SK-N-SH (cell line): Measurements from ENCODE around the gene FBLIM1. TPM values are rescaled to one million over a fixed set of nuclear protein-coding genes. Genes with fewer than 3 reads are reported as not detected.

Experiments used
- CTCF ChIA-PET: fragments of 300-600, 350-600 bp; formaldehyde crosslinking; extraction: SDS; loops from one replicate; lab custom pipeline; 2021; lab: Yijun Ruan, JAX
- POLR2A ChIA-PET: fragments of 350-600 bp; sonication (Branson Sonifier 250); formaldehyde crosslinking; extraction: SDS; loops from one replicate; lab custom pipeline; 2020; ENCODE audit warnings: antibody characterized with exemption, inconsistent platforms; lab: Yijun Ruan, JAX
- DNase-seq: peaks from one replicate; pipeline ENCODE4 v3.0.0; 2012
- H2AFZ ChIP-seq: fragments of 200-600 bp; sonication (generic); 2 replicates; pipeline ENCODE4 v1.8.1; 2016; ENCODE audit warnings: antibody characterized with exemption, mild to moderate bottlenecking, low read depth
- H3F3A ChIP-seq: fragments of 200-600 bp; sonication (generic); replicated peaks from 2 replicates; pipeline ENCODE3; 2016; ENCODE audit warnings: antibody characterized with exemption, mild to moderate bottlenecking; ENCODE audit not compliant: insufficient read depth
- H3K27ac ChIP-seq, 2 experiments: fragments of 200-500 bp in 1 of 2; fragments of 200-600 bp in 1 of 2; sonication (Bioruptor generic) in 1 of 2; sonication (generic), shearing (Covaris generic) in 1 of 2; 2 replicates each; pipeline versions ENCODE4 v1.5.1 to v1.6.1; 2014 to 2016; ENCODE audit warnings: low read depth in 2 of 2, inconsistent platforms in 1 of 2, low read length in 1 of 2, mild to moderate bottlenecking in 1 of 2, mixed read lengths in 1 of 2
- H3K27me3 ChIP-seq: fragments of 200-600 bp; sonication (generic), shearing (Covaris generic); 2 replicates; pipeline ENCODE4 v1.6.1; 2016; ENCODE audit warnings: mixed run types; ENCODE audit not compliant: insufficient read depth
- H3K36me3 ChIP-seq, 2 experiments: fragments of 200-500 bp in 1 of 2; fragments of 200-600 bp in 1 of 2; sonication (Bioruptor generic) in 1 of 2; sonication (generic) in 1 of 2; replicated peaks in 1 of 2; 2 replicates each; pipeline versions ENCODE3 to v1.5.1; 2014 to 2016; ENCODE audit warnings: low read length in 1 of 2, mild to moderate bottlenecking in 1 of 2; ENCODE audit not compliant: insufficient read depth in 2 of 2, control insufficient read depth in 1 of 2
- H3K4me1 ChIP-seq, 2 experiments: fragments of 200-500 bp in 1 of 2; fragments of 200-600 bp in 1 of 2; sonication (Bioruptor generic) in 1 of 2; sonication (generic), shearing (Covaris generic) in 1 of 2; 2 replicates each; pipeline versions ENCODE4 v1.5.1 to v1.6.1; 2014 to 2016; ENCODE audit warnings: low read depth in 1 of 2, low read length in 1 of 2, mixed run types in 1 of 2; ENCODE audit not compliant: insufficient read depth in 2 of 2, control insufficient read depth in 1 of 2
- H3K4me2 ChIP-seq: fragments of 200-600 bp; sonication (generic), shearing (Covaris generic); 2 replicates; pipeline ENCODE4 v1.6.1; 2017; ENCODE audit warnings: mixed run types
- H3K4me3 ChIP-seq, 2 experiments: fragments of 200-500 bp in 1 of 2; fragments of 200-600 bp in 1 of 2; sonication (Bioruptor generic) in 1 of 2; sonication (generic), shearing (Covaris generic) in 1 of 2; 2 replicates each; pipeline versions ENCODE4 v1.5.1 to v1.8.1; 2014 to 2016; ENCODE audit warnings: low read depth in 2 of 2, inconsistent platforms in 1 of 2, low read length in 1 of 2, mild to moderate bottlenecking in 1 of 2, mixed read lengths in 1 of 2, moderate library complexity in 1 of 2
- H3K79me2 ChIP-seq: fragments of 200-600 bp; sonication (generic); 2 replicates; pipeline ENCODE4 v1.8.1; 2017; ENCODE audit warnings: mild to moderate bottlenecking; ENCODE audit not compliant: insufficient read depth
- H3K9ac ChIP-seq: fragments of 200-600 bp; sonication (generic); 2 replicates; pipeline ENCODE4 v1.6.1; 2017; ENCODE audit warnings: mixed run types
- H3K9me2 ChIP-seq: fragments of 200-600 bp; sonication (generic); 2 replicates; pipeline ENCODE4 v1.6.1; 2017; ENCODE audit warnings: mixed run types
- H3K9me3 ChIP-seq: fragments of 200-600 bp; sonication (generic); 2 replicates; pipeline ENCODE4 v1.6.1; 2017; ENCODE audit warnings: mixed run types, mild to moderate bottlenecking, moderate library complexity
- H4K20me1 ChIP-seq: fragments of 200-600 bp; sonication (generic); 2 replicates; pipeline ENCODE4 v1.6.1; 2017; ENCODE audit warnings: mild to moderate bottlenecking, mixed run types; ENCODE audit not compliant: insufficient read depth
- CHD2 ChIP-seq: fragments of 150-350 bp; IDR thresholded peaks from 2 replicates; pipeline ENCODE4 v1.6.1; 2018; ENCODE audit warnings: low read length; ENCODE audit not compliant: partially characterized antibody
- EP300 ChIP-seq, 2 experiments: IDR thresholded peaks; 2 replicates each; pipeline versions ENCODE4 v1.4.0 to v1.6.1; 2012; ENCODE audit warnings: borderline replicate concordance in 1 of 2, low read depth in 1 of 2, low read length in 1 of 2
- GATA2 ChIP-seq: sonication (generic); formaldehyde crosslinking; IDR thresholded peaks from 2 replicates; pipeline ENCODE4 v1.5.0; 2020; ENCODE audit warnings: mild to moderate bottlenecking, missing genetic modification reagents
- JUND ChIP-seq: IDR thresholded peaks from 2 replicates; pipeline ENCODE4 v1.4.0; 2012
- MXI1 ChIP-seq: IDR thresholded peaks from 2 replicates; pipeline ENCODE4 v1.6.1; 2012; ENCODE audit warnings: mild to moderate bottlenecking, low read depth, low read length, improper control_type of control experiment
- NRF1 ChIP-seq: IDR thresholded peaks from 2 replicates; pipeline ENCODE4 v1.6.1; 2012; ENCODE audit warnings: low read depth, mild to moderate bottlenecking, low read length
- POLR2AphosphoS5 ChIP-seq: IDR thresholded peaks from 2 replicates; pipeline ENCODE4 v1.6.1; 2012; ENCODE audit warnings: low read depth, low read length
- RFX5 ChIP-seq: IDR thresholded peaks from 2 replicates; pipeline ENCODE4 v1.6.1; 2012; ENCODE audit warnings: mild to moderate bottlenecking, improper control_type of control experiment, low read length
- SIN3A ChIP-seq: IDR thresholded peaks from 2 replicates; pipeline ENCODE4 v1.6.1; 2012; ENCODE audit warnings: low read depth, mild to moderate bottlenecking, low read length, moderate library complexity, borderline replicate concordance
- SMC3 ChIP-seq: IDR thresholded peaks from 2 replicates; pipeline ENCODE4 v1.6.1; 2012; ENCODE audit warnings: low read depth, low read length, improper control_type of control experiment
- TCF12 ChIP-seq: IDR thresholded peaks from 2 replicates; pipeline ENCODE4 v1.4.0; 2012
- TEAD4 ChIP-seq: IDR thresholded peaks from 2 replicates; pipeline ENCODE4 v1.4.0; 2012; ENCODE audit warnings: mild to moderate bottlenecking, borderline replicate concordance; ENCODE audit not compliant: insufficient read depth
- YY1 ChIP-seq: IDR thresholded peaks from 2 replicates; pipeline ENCODE4 v1.4.0; 2012; ENCODE audit warnings: low read depth, mild to moderate bottlenecking
- WGBS: methylation state at CpG from one replicate; pipeline ENCODE4 v1.1.6; 2017; ENCODE audit warnings: low lambda C conversion rate; 5-methylcytosine and 5-hydroxymethylcytosine counted together
- polyA plus RNA-seq, 3 experiments: library from polyadenylated mRNA; depleted of rRNA; stranded (reverse); fragments of >200 nt; gene quantifications; 2 replicates each; pipeline ENCODE4 v1.2.3, GENCODE V29; 2012
- TF ChIP-seq, protein P1 (sequence below): IDR thresholded peaks from 2 replicates; pipeline ENCODE4 v1.4.0; 2012; ENCODE audit warnings: low read depth
- TF ChIP-seq, protein P2 (sequence below): fragments of 150-350 bp; IDR thresholded peaks from 2 replicates; pipeline ENCODE4 v1.6.1; 2016; ENCODE audit warnings: mild to moderate bottlenecking, low read depth, low read length
- TF ChIP-seq, protein P3 (sequence below): IDR thresholded peaks from 2 replicates; pipeline ENCODE4 v1.4.0; 2012; ENCODE audit warnings: low read depth, borderline replicate concordance
- TF ChIP-seq, protein P4 (sequence below): IDR thresholded peaks from 2 replicates; pipeline ENCODE4; 2012

FBLIM1 gene
- polyA plus RNA-seq, 1 of the 3 experiments (the other 2 are of a cell fraction), result 89.8 TPM

DNA sequence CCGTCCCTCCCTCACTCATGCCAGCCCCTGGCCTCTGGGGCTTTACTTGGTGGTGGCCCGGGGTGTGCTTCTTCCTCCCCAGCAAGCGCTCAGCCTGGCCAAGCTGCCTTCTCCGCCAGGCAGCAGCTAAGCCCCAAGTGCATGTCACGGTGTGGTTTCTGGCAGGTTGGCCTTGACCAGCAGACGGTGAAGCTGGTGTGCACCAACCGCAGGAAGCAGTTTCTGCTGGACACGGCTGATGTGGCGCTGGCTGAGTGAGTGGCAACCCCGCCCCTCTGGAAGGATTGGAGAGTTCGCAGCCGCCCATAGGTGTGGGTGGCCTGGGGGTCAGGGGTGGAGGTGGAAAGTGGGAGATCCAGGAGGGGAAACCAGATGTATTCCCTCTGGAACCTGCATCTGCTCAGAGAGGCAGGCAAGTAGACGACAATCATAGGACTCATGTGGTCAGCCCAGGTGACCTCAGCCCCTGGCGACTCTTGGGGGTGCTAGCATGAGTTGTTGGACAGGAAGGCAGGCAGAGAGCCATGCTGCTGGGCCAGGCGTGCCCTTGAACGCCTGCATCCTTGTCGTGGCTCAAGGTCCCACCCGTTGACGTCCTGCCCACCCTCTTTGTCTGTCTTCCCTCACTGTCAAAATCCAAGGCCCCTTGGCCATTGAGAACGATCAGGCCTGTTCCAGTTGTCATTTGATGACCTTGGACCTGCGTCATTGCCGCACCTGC lies 29.5 kb upstream of the FBLIM1 start:
- no peaks in the 10 kb centered on the region for H3K79me2 ChIP-seq
- H3K4me2 ChIP-seq, result no peak overlapping the region
- TF ChIP-seq CHD2 (no peak), RFX5 (no peak)
- TF ChIP-seq, protein P1, sequence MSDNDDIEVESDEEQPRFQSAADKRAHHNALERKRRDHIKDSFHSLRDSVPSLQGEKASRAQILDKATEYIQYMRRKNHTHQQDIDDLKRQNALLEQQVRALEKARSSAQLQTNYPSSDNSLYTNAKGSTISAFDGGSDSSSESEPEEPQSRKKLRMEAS, result no peak
- 90% methylated on average over 11 of the region's 22 CpGs for WGBS
- no peak overlapping the region for H3K9ac ChIP-seq
- DNase-seq, result no peak
- H3K27me3 ChIP-seq, result no peaks in the 10 kb centered on the region
- no peaks in the 10 kb centered on the region for H3K4me1 ChIP-seq
- POLR2A ChIA-PET, result no interaction called here
- H3K9me2 ChIP-seq, result no peaks in the 10 kb centered on the region
- no peaks in the 10 kb centered on the region for H3F3A ChIP-seq
- peaks cover 0 to 81% of the 10 kb centered on the region in 2 experiments for H3K36me3 ChIP-seq
- no peak overlapping the region for H3K4me3 ChIP-seq
- CTCF ChIA-PET, result no interaction called here
- H3K9me3 ChIP-seq, result no peaks in the 10 kb centered on the region
- no peaks in the 10 kb centered on the region for H4K20me1 ChIP-seq
- no peak overlapping the region for H2AFZ ChIP-seq
- H3K27ac ChIP-seq, result no peak overlapping the region

DNA sequence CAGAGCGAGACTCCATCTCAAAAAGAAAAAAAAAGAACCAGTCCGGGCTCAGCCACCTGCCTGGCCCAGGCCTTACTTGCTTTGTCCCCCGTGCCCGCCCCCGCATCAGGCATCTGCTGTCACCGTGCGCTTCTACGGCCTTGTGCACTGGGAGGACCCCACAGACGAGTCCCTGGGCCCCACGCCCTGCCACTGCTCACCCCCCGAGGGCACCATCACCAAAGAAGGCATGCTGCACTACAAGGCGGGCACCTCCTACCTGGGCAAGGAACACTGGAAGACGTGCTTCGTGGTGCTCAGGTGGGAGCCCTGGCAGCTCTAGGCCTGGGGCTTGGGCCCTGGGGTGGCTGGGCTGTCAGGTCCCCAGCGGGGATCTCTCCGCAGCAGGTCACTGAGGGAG lies 28.2 kb upstream of the FBLIM1 start:
- Histone ChIP-seq H3K4me2 (no peak overlapping the region), H3K36me3 (peaks cover 0 to 82% of the 10 kb centered on the region in 2 experiments), H3K27me3 (no peaks in the 10 kb centered on the region), H4K20me1 (no peaks in the 10 kb centered on the region), H3K9ac (no peak overlapping the region), H3K4me3 (no peak overlapping the region), H3K4me1 (peaks cover 0 to 7% of the 10 kb centered on the region in 2 experiments; a peak in 1 of 4 replicates), H3K27ac (no peak overlapping the region), H3K79me2 (no peaks in the 10 kb centered on the region), H3K9me2 (no peaks in the 10 kb centered on the region), H2AFZ (no peak overlapping the region), H3K9me3 (no peaks in the 10 kb centered on the region), H3F3A (no peaks in the 10 kb centered on the region)
- no peak for DNase-seq
- CTCF ChIA-PET, result no interaction called here
- POLR2A ChIA-PET, result no interaction called here
- WGBS, result 100% methylated on average over 6 of the region's 16 CpGs
- TF ChIP-seq CHD2 (no peak), GATA2 (CRISPR knock-in tag) (no peak), NRF1 (no peak), YY1 (no peak), TEAD4 (no peak), POLR2AphosphoS5 (no peak), TCF12 (no peak), SIN3A (no peak), EP300 (IDR thresholded peaks at IDR 0.05; ENCODE audit: borderline replicate concordance in 1 of 2, low read depth in 1 of 2, low read length in 1 of 2) (no peak), SMC3 (no peak), MXI1 (no peak), JUND (no peak)
- TF ChIP-seq, protein P2, sequence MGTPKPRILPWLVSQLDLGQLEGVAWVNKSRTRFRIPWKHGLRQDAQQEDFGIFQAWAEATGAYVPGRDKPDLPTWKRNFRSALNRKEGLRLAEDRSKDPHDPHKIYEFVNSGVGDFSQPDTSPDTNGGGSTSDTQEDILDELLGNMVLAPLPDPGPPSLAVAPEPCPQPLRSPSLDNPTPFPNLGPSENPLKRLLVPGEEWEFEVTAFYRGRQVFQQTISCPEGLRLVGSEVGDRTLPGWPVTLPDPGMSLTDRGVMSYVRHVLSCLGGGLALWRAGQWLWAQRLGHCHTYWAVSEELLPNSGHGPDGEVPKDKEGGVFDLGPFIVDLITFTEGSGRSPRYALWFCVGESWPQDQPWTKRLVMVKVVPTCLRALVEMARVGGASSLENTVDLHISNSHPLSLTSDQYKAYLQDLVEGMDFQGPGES, result no peak
- TF ChIP-seq, protein P1, result no peak
- TF ChIP-seq, protein P3, sequence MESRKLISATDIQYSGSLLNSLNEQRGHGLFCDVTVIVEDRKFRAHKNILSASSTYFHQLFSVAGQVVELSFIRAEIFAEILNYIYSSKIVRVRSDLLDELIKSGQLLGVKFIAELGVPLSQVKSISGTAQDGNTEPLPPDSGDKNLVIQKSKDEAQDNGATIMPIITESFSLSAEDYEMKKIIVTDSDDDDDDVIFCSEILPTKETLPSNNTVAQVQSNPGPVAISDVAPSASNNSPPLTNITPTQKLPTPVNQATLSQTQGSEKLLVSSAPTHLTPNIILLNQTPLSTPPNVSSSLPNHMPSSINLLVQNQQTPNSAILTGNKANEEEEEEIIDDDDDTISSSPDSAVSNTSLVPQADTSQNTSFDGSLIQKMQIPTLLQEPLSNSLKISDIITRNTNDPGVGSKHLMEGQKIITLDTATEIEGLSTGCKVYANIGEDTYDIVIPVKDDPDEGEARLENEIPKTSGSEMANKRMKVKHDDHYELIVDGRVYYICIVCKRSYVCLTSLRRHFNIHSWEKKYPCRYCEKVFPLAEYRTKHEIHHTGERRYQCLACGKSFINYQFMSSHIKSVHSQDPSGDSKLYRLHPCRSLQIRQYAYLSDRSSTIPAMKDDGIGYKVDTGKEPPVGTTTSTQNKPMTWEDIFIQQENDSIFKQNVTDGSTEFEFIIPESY, result no peak
- TF ChIP-seq, protein P4, sequence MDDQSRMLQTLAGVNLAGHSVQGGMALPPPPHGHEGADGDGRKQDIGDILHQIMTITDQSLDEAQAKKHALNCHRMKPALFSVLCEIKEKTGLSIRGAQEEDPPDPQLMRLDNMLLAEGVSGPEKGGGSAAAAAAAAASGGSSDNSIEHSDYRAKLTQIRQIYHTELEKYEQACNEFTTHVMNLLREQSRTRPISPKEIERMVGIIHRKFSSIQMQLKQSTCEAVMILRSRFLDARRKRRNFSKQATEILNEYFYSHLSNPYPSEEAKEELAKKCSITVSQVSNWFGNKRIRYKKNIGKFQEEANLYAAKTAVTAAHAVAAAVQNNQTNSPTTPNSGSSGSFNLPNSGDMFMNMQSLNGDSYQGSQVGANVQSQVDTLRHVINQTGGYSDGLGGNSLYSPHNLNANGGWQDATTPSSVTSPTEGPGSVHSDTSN, result no peak
